Measurements from ENCODE around the gene TEX261. TPM values are rescaled to one million over a fixed set of nuclear protein-coding genes. Genes with fewer than 3 reads are reported as not detected.

Gene TEX261
- polyA plus RNA-seq, 3 donors, result 52.6 to 55.6 (median 53.4) TPM

GRCh38 chr2:70959851-70960832 is 34.5 kb downstream of the TEX261 start:
- DNase-seq (ENCODE audit: low read depth in 3 of 3, low spot score in 2 of 3), result no peak

- no peak for DNase-seq (ENCODE audit: low read depth in 3 of 3, low spot score in 2 of 3)
Measured at GRCh38 chr2:70959271-70959761, 35.4 kb downstream of the TEX261 start.

- DNase-seq (ENCODE audit: low read depth in 3 of 3, low spot score in 2 of 3), result no peak
Measured at GRCh38 chr2:70958759-70959158, 35.9 kb downstream of the TEX261 start.

- DNase-seq (ENCODE audit: low read depth in 3 of 3, low spot score in 2 of 3), result no peak
Measured at GRCh38 chr2:70957798-70958197, 36.9 kb downstream of the TEX261 start.

GRCh38 chr2:70956141-70956540 is 38.5 kb downstream of the TEX261 start:
- no peak for DNase-seq (ENCODE audit: low read depth in 3 of 3, low spot score in 2 of 3)

- DNase-seq (ENCODE audit: low read depth in 3 of 3, low spot score in 2 of 3), result no peak
Measured at GRCh38 chr2:70954886-70955285, 39.8 kb downstream of the TEX261 start.

- no peak for DNase-seq (ENCODE audit: low read depth in 3 of 3, low spot score in 2 of 3)
Measured at GRCh38 chr2:70949086-70949485, 45.6 kb downstream of the TEX261 start.

- DNase-seq (ENCODE audit: low read depth in 3 of 3, low spot score in 2 of 3), result peak; percentile 52 to 67 (median 56)
Measured at GRCh38 chr2:70948337-70949003, 46.2 kb downstream of the TEX261 start.

GRCh38 chr2:70947556-70948184 is 47.0 kb downstream of the TEX261 start:
- DNase-seq (ENCODE audit: low read depth in 3 of 3, low spot score in 2 of 3), result no peak

GRCh38 chr2:70946832-70947442 is 47.7 kb downstream of the TEX261 start:
- DNase-seq (ENCODE audit: low read depth in 3 of 3, low spot score in 2 of 3), result no peak

- DNase-seq (ENCODE audit: low read depth in 3 of 3, low spot score in 2 of 3), result no peak
Measured at GRCh38 chr2:70944111-70944690, 50.5 kb downstream of the TEX261 start.

GRCh38 chr2:70943205-70943871 is 51.3 kb downstream of the TEX261 start:
- DNase-seq (ENCODE audit: low read depth in 3 of 3, low spot score in 2 of 3), result no peak

GRCh38 chr2:70942396-70943204 is 52.1 kb downstream of the TEX261 start:
- DNase-seq (ENCODE audit: low read depth in 3 of 3, low spot score in 2 of 3), result no peak

- no peak for DNase-seq (ENCODE audit: low read depth in 3 of 3, low spot score in 2 of 3)
Measured at GRCh38 chr2:70941701-70942100, 53.0 kb downstream of the TEX261 start.

- DNase-seq (ENCODE audit: low read depth in 3 of 3, low spot score in 2 of 3), result no peak
Measured at GRCh38 chr2:70941186-70941585, 53.5 kb downstream of the TEX261 start.

GRCh38 chr2:70939839-70940580 is 54.7 kb downstream of the TEX261 start:
- DNase-seq (ENCODE audit: low read depth in 3 of 3, low spot score in 2 of 3), result no peak

- DNase-seq (ENCODE audit: low read depth in 3 of 3, low spot score in 2 of 3), result no peak
Measured at GRCh38 chr2:70939001-70939838, 55.5 kb downstream of the TEX261 start.
